GM18505 (cell line): ENCODE data around the gene AURKB.

ENCODE experiments used
- ATAC-seq: cut with Tn5 transposase; IDR thresholded peaks from one replicate; pipeline ENCODE4 v1.9.1; 2021; ENCODE audit not compliant: unreplicated experiment
- POLR2A ChIP-seq: IDR thresholded peaks from 4 replicates; pipeline ENCODE4 v1.6.1; 2011; ENCODE audit warnings: borderline replicate concordance; ENCODE audit not compliant: insufficient read depth, insufficient read length; ENCODE audit errors: extremely low read depth

AURKB gene

DNA sequence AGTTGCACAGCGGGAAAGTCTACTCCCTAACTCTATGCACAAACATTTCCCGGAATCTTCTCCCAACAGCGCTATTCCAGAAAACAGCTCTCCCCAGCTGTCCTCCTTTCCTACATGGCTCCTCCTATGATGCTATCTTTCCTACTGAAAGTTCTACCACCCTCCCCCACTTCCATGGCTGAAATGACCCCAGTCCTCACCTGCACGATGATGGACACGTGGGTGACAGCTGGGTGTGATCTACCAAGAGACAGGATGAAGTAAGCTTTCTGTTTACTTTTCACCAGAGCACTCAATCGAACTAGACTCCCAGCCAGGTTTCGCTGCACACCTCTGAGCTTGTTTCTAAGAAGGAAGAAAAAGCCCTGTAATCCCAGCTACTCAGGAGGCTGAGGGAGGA is 26.8 kb upstream of the AURKB start:
- TF ChIP-seq POLR2A, result no peak
- ATAC-seq, result no peak

DNA sequence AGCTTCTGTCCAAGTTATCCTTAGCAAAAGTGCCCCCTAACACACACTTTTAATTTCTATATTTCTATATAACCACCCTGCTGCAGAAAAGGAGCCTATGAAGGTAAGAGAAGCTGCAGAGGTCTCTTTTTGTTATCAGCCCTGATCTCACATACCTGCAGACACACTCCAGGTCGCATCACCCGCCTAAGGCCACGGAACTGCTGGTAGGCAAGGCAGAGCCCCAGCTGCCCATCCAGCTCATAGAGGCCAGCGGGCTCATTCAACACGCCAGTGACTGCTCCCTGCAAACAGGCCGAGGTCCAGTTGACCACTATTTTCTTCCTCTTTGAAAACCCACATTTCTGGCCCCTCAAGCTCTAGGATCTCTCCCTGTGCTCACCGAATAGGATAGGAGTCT is 25.3 kb upstream of the AURKB start:
- no peak for TF ChIP-seq POLR2A
- ATAC-seq, result no peak

DNA sequence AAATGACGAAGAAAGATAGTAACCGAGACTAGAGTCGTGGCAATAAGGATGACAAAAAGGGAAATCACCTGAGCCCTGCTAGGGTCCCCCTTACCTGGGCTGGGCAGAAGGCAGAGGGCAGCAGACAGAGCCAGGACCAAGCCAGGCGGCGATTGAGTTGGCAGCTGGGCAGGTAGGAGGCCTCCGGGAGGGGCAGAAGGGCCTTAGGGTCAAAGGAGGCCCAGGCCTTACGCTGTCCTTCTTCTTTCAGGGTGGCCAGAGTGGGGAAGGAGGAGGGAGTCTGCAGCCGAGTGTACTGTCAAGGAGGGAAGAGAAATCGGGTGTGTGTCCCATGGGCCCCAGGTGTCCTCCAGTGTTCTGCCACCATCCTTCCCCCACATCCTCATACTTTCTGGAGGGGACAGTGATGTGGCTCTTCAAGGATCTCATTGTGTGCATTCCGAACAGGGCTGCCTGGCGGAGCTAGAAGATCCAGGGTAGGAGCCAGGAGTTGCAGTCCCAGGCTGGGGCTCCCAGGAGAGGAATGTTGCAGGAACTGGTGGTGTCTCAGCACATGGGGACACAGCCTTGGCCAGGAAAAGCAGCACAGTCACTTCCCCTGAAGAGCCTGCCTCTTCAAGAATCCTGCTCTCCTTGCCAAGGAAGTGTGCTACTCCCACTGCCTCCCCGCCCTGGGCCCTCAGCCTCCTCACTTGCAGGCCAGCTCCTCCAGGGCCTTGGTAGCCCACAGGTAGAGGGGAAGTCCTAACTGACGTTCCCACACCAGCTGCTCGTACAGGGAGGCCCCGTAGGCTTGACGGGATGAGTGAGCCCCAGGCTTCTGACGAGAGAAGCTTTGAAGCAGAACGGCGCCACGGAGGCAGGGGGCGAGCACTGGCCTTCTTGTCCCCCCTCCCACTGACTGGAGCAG is 24.2 kb upstream of the AURKB start:
- no peak for ATAC-seq
- TF ChIP-seq POLR2A, result no peak

DNA sequence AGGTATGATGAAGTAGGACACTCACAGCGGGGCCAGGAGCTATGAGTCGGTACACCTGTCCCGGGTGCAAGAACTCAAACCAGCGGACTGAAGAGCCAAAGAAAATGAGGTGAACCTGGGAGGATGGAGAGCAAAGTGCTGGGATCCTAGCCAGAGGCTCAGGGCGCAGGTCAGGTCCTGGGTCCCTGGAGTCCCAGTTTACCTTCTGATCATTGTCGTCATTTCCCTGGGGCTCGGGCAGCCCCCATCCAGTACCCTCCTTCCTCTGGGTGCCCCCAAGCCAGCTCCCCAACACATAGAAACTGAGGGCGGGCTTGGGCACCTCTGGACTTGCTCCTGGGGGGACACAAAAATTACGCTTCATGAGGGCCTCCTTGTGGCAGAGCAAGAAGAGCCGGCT is 21.3 kb upstream of the AURKB start:
- ATAC-seq, result no peak
- TF ChIP-seq POLR2A, result no peak

GRCh38 chr17:8227238-8227581 is 16.8 kb upstream of the AURKB start:
- TF ChIP-seq POLR2A, result no peak
- no peak for ATAC-seq

DNA sequence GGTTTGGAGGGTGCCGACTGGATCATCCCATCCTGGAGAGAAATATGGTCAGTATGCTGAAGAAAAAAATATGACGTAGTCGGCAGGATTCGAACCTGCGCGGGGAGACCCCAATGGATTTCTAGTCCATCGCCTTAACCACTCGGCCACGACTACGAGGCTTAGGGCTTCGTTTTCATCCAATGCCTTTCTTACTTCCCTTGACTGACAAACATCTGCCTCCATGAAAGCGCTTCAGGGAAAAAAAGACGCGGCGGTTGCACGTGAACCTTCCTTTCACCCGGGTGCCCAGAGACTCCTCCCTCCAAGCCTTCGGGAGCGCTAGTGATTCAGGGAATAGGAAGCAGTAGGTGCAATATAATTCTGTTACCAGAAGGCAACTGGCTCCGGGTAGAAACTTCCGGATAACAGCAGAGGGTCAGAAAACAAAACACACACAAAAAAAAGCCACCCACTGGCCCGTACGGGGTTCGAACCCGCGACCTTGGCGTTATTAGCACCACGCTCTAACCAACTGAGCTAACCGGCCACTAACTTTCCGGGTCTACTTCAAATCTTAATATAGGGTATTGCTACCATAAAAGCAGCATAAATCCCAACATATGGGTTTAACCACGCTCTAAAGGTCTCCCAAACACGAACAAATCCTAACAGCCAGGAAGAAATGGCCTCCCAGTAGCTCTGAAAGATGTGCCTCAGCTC is 16.3 kb upstream of the AURKB start:
- peak; percentile 65 for TF ChIP-seq POLR2A
- no peak for ATAC-seq

DNA sequence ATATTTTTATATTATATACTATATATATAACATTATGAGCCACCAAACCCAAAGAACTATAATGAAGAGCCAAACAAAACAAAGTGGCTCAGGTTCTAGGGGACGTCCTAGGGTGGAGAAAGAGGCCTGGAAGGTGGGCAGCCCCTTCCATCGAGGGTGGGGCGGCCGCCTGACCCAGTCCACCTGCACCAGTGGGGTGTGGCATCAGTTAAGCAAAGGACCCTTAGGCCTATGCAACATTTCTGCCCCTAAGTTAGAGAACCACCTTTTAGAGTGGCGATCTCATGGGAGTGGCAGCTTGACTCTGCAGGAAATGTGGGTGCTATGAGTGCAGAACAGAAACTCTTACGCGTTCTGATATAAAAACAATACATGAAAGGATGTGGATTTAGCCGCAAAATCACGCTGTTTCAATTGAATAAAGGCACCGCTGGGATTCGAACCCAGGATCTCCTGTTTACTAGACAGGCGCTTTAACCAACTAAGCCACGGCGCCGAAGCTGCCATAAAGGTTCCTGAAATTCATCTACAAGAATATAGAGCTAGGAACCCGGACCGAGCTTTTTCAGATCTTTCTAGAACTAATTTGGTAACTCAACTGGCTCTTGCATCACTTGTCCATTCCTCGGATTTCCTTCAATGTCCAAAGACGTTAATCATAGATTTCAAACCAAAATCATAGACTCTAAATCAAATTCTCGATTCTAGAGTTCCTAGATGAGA is 15.6 kb upstream of the AURKB start:
- ATAC-seq, result no peak
- peak; percentile 23 for TF ChIP-seq POLR2A

GRCh38 chr17:8224891-8225812 is 14.8 kb upstream of the AURKB start:
- TF ChIP-seq POLR2A, result no peak
- no peak for ATAC-seq

GRCh38 chr17:8223356-8224126 is 13.2 kb upstream of the AURKB start:
- no peak for TF ChIP-seq POLR2A
- peak; percentile 6 for ATAC-seq

GRCh38 chr17:8222630-8223355 is 12.4 kb upstream of the AURKB start:
- peak; percentile 85 for TF ChIP-seq POLR2A
- ATAC-seq, result peak; percentile 30

GRCh38 chr17:8222380-8222629 is 11.9 kb upstream of the AURKB start:
- ATAC-seq, result peak; percentile 17
- TF ChIP-seq POLR2A, result no peak
